Lung (tissue), 12 donors: ENCODE measurements around the gene PRKG1. TPM values are rescaled to one million over a fixed set of nuclear protein-coding genes. Genes with fewer than 3 reads are reported as not detected.

Source experiments
- ATAC-seq: fragments of 200-7000 bp; cut with Tn5 transposase; one replicate; pipeline ENCODE4 v1.9.1; 2020; ENCODE audit warnings: moderate number of reproducible peaks; ENCODE audit not compliant: insufficient read depth, low FRiP score
- DNase-seq, 3 donors: peaks; one replicate each; pipeline ENCODE4 v3.0.0-alpha.2; 2013 to 2017
- H3K27ac ChIP-seq, 2 donors: one replicate each; pipeline ENCODE4 v1.5.1; 2013; ENCODE audit warnings: mild to moderate bottlenecking in 2 of 2, moderate library complexity in 2 of 2, control low read depth in 1 of 2, inconsistent platforms in 1 of 2, low read depth in 1 of 2, low read length in 1 of 2
- H3K27me3 ChIP-seq, 3 donors: one replicate each; pipeline ENCODE4 v1.5.1; 2013; ENCODE audit warnings: low read length in 2 of 3; ENCODE audit not compliant: control insufficient read depth in 3 of 3, insufficient read depth in 3 of 3
- H3K36me3 ChIP-seq, 4 donors: one replicate each; pipeline ENCODE4 v1.5.1; 2013; ENCODE audit warnings: low read length in 4 of 4, mild to moderate bottlenecking in 1 of 4, moderate library complexity in 1 of 4; ENCODE audit not compliant: control insufficient read depth in 4 of 4, insufficient read depth in 4 of 4
- H3K4me1 ChIP-seq, 5 donors: one replicate each; pipeline ENCODE4 v1.5.1; 2013; ENCODE audit warnings: low read length in 5 of 5, mild to moderate bottlenecking in 2 of 5, moderate library complexity in 1 of 5; ENCODE audit not compliant: control insufficient read depth in 5 of 5, insufficient read depth in 5 of 5
- H3K4me3 ChIP-seq: one replicate; pipeline ENCODE4 v1.5.1; 2013; ENCODE audit warnings: mild to moderate bottlenecking, control low read depth, moderate library complexity
- H3K9ac ChIP-seq, 2 donors: one replicate each; pipeline ENCODE4 v1.5.1; 2013; ENCODE audit warnings: low read length in 2 of 2, control low read depth in 1 of 2; ENCODE audit not compliant: insufficient read depth in 1 of 2
- H3K9me3 ChIP-seq, 4 donors: one replicate each; pipeline ENCODE4 v1.5.1; 2013; ENCODE audit warnings: low read length in 3 of 4, mild to moderate bottlenecking in 1 of 4, moderate library complexity in 1 of 4; ENCODE audit not compliant: control insufficient read depth in 4 of 4, insufficient read depth in 3 of 4
- CTCF ChIP-seq: IDR thresholded peaks from 2 replicates; pipeline ENCODE4 v1.5.1; 2012; ENCODE audit warnings: mild to moderate bottlenecking; ENCODE audit errors: control extremely low read depth, extremely low read depth
- WGBS, 2 donors: extraction: QIAGEN DNeasy Blood & Tissue Kit; methylation state at CpG; one replicate each; pipeline ENCODE4 v1.1.7; 2013; 5-methylcytosine and 5-hydroxymethylcytosine counted together
- polyA plus RNA-seq, 2 donors: library from polyadenylated mRNA; stranded (reverse); fragments of 200-250 nt; gene quantifications; one replicate each; pipeline ENCODE4 v1.2.1, GENCODE V29; 2013
- total RNA-seq, 2 donors: library from RNA; depleted of rRNA in 1 of 2; stranded (reverse); fragments of >200 nt in 1 of 2; gene quantifications; one replicate each; pipeline ENCODE4 v1.2.1, GENCODE V29; 2014 to 2021
- donor health status: control.
- donor health status: control.
- donor health status: Bipolar disorder and iron deficiency.
- donor health status: healthy.
- donor health status: DM: yes; HTN: yes; CAD: no.

The PRKG1 gene
- total and polyA plus RNA-seq, 4 donors: 2.1 to 50.8 (median 15.1) TPM

GRCh38 chr10:52029628-52030027 is 955.3 kb downstream of the PRKG1 start:
- H3K27me3 ChIP-seq: no peaks in the 10 kb centered on the region
- no peaks in the 10 kb centered on the region for H3K9me3 ChIP-seq
- H3K4me1 ChIP-seq: peaks cover 0 to 42% (median 4%) of the 10 kb centered on the region in 5 donors
- no peak overlapping the region for H3K4me3 ChIP-seq
- no peak for ATAC-seq
- DNase-seq: no peak
- H3K9ac ChIP-seq: no peak overlapping the region
- H3K27ac ChIP-seq: no peak overlapping the region
- no peaks in the 10 kb centered on the region for H3K36me3 ChIP-seq
- WGBS, 2 donors: 47 to 65% methylated on average over 2 of the region's 2 CpGs
- no peak for TF ChIP-seq CTCF

- no peak for TF ChIP-seq CTCF
- Histone ChIP-seq H3K27me3 (no peaks in the 10 kb centered on the region), H3K36me3 (no peaks in the 10 kb centered on the region), H3K9ac (no peak overlapping the region), H3K4me3 (no peak overlapping the region), H3K27ac (no peak overlapping the region), H3K9me3 (no peaks in the 10 kb centered on the region), H3K4me1 (peaks cover 0 to 42% (median 4%) of the 10 kb centered on the region in 5 donors)
- ATAC-seq (no peak), DNase-seq (peak in 2 of 3 donors; percentile 61 to 63)
- WGBS, 2 donors: 33 to 36% methylated on average over 6 of the region's 6 CpGs
These were observed 955.9 kb downstream of the PRKG1 start for GRCh38 chr10:52030051-52030790.

- H3K4me1 ChIP-seq: peaks cover 0 to 42% (median 4%) of the 10 kb centered on the region in 5 donors
- 90 to 91% methylated on average over 1 of the region's 1 CpG for WGBS, 2 donors
- H3K4me3 ChIP-seq: no peak overlapping the region
These were observed 956.7 kb downstream of the PRKG1 start for GRCh38 chr10:52030975-52031374.

More at GRCh38 chr10:52030975-52031374, 956.7 kb downstream of the PRKG1 start:
- H3K27ac ChIP-seq: no peak overlapping the region
- H3K36me3 ChIP-seq: no peaks in the 10 kb centered on the region
- TF ChIP-seq CTCF: no peak
- no peaks in the 10 kb centered on the region for H3K9me3 ChIP-seq
- H3K27me3 ChIP-seq: no peaks in the 10 kb centered on the region
- DNase-seq: no peak
- ATAC-seq: no peak
- no peak overlapping the region for H3K9ac ChIP-seq
